ENCODE results near the gene CYP11A1.

- TF ChIP-seq SIN3A (IDR thresholded peaks at IDR 0.05; ENCODE audit: borderline replicate concordance, insufficient read depth, low read length) (no peak), REST (IDR thresholded peaks at IDR 0.05; ENCODE audit: insufficient read depth in 1 of 2, low read depth in 2 of 2, low read length in 2 of 2) (no peak), POLR2AphosphoS5 (IDR thresholded peaks at IDR 0.05; ENCODE audit: low read depth, low read length) (no peak), FOXP2 (optimal IDR thresholded peaks at IDR 0.05; ENCODE audit: borderline replicate concordance, extremely low read depth, extremely low read length, insufficient read depth) (no peak), TAF1 (IDR thresholded peaks at IDR 0.05; ENCODE audit: borderline replicate concordance, insufficient read depth, low read length) (no peak)
Measured at GRCh38 chr15:74333093-74333492, 34.4 kb downstream of the CYP11A1 start.
